ENCODE data around the gene HK1.

- TF ChIP-seq EZH2 (IDR thresholded peaks at IDR 0.05; ENCODE audit: insufficient read depth, low read length) (no peak), CTCF (IDR thresholded peaks at IDR 0.05; ENCODE audit: insufficient read depth, low read depth, low read length) (no peak)
Measured at GRCh38 chr10:69389827-69390490, 111.7 kb downstream of the HK1 start.

Measured in astrocyte (in vitro differentiated cells and primary cell).